Calu3 (cell line): ENCODE measurements around the gene LBH. TPM values are rescaled to one million over a fixed set of nuclear protein-coding genes. Genes with fewer than 3 reads are reported as not detected.

Experiments used
- BruUV-seq: library from RNA; stranded (reverse); fragments of 400-500 nt; replicated peaks from 2 replicates; lab custom pipeline; 2021; lab: Mats Ljungman, UMichigan
- CTCF ChIA-PET: fragments of 300-600 bp; sonication (Branson Sonifier 250); formaldehyde crosslinking; loops from one replicate; lab custom pipeline; 2022; ENCODE audit warnings: antibody characterized with exemption; lab: Charles Lee
- DNase-seq: peaks from one replicate; pipeline ENCODE4 v3.0.0; 2022
- H3K27ac Mint-ChIP-seq: one replicate; pipeline ENCODE4 v1.8.0; 2022; ENCODE audit warnings: mixed read lengths; ENCODE audit not compliant: unreplicated experiment
- H3K27me3 Mint-ChIP-seq: one replicate; pipeline ENCODE4 v1.8.0; 2022; ENCODE audit warnings: mixed read lengths; ENCODE audit not compliant: unreplicated experiment
- H3K36me3 Mint-ChIP-seq: one replicate; pipeline ENCODE4 v1.8.0; 2022; ENCODE audit warnings: mild to moderate bottlenecking, moderate library complexity, mixed read lengths; ENCODE audit not compliant: insufficient read depth, unreplicated experiment
- H3K4me1 Mint-ChIP-seq: one replicate; pipeline ENCODE4 v1.8.0; 2022; ENCODE audit warnings: mild to moderate bottlenecking, low read depth, mixed read lengths; ENCODE audit not compliant: unreplicated experiment
- H3K4me3 Mint-ChIP-seq: one replicate; pipeline ENCODE4 v1.8.0; 2022; ENCODE audit warnings: mild to moderate bottlenecking, low read depth, moderate library complexity, mixed read lengths; ENCODE audit not compliant: unreplicated experiment
- H3K9me3 Mint-ChIP-seq: one replicate; pipeline ENCODE4 v1.8.0; 2022; ENCODE audit warnings: low read depth, mixed read lengths; ENCODE audit not compliant: unreplicated experiment
- intact Hi-C: fragments of 100-400 bp; cut with micrococcal nuclease; formaldehyde crosslinking; loops from one replicate; pipeline ENCODE4 v1.10.0; 2022; ENCODE audit not compliant: unreplicated experiment
- total RNA-seq: library from RNA; stranded (reverse); gene quantifications from 2 replicates; pipeline ENCODE4 v1.2.3, GENCODE V29; 2022
- TF ChIP-seq, protein P1 (sequence below): fragments of 200-600 bp; IDR thresholded peaks from one replicate; pipeline ENCODE4 v1.8.0; 2022; ENCODE audit warnings: antibody characterized with exemption; ENCODE audit not compliant: unreplicated experiment

LBH gene
- total RNA-seq, 1 experiment from 2014 or later = 3.3 TPM

DNA sequence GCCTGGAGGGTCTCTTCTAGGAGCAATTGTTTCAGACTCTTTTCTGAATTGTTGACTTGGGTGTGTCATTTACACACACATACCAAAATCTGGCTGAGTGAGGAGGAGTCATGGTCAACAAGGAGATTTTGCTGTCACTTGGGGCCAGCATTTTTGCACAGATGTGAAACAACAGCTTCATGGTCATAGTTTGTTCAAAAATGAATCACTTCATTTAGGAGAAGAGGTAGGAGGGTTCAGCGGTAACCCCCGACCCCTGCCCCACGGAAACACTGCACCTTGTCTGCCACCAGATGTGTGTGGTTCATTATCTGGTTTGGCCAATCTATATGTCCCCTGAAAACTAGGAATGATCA is 42.2 kb downstream of the LBH start:
- H3K36me3 Mint-ChIP-seq = peaks cover 16% of the 10 kb centered on the region
- no peaks in the 10 kb centered on the region for H3K27me3 Mint-ChIP-seq
- H3K4me1 Mint-ChIP-seq = peaks cover 30% of the 10 kb centered on the region
- intact Hi-C loops = loop anchor here (5.0 kb wide), 1 partner anchor 56 kb away; no protein-coding TSS in a partner anchor
- peaks cover 2% of the 10 kb centered on the region for H3K9me3 Mint-ChIP-seq
- H3K4me3 Mint-ChIP-seq = peak overlapping the region; percentile 34
- BruUV-seq = no TSS peak
- TF ChIP-seq, protein P1, sequence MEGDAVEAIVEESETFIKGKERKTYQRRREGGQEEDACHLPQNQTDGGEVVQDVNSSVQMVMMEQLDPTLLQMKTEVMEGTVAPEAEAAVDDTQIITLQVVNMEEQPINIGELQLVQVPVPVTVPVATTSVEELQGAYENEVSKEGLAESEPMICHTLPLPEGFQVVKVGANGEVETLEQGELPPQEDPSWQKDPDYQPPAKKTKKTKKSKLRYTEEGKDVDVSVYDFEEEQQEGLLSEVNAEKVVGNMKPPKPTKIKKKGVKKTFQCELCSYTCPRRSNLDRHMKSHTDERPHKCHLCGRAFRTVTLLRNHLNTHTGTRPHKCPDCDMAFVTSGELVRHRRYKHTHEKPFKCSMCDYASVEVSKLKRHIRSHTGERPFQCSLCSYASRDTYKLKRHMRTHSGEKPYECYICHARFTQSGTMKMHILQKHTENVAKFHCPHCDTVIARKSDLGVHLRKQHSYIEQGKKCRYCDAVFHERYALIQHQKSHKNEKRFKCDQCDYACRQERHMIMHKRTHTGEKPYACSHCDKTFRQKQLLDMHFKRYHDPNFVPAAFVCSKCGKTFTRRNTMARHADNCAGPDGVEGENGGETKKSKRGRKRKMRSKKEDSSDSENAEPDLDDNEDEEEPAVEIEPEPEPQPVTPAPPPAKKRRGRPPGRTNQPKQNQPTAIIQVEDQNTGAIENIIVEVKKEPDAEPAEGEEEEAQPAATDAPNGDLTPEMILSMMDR = no peak
- CTCF ChIA-PET = interaction anchor here (0.6 kb wide), 1 partner anchor 12 kb away, joined by 3 read pairs; no protein-coding TSS in a partner anchor
- no peak for DNase-seq
- H3K27ac Mint-ChIP-seq = peak overlapping the region; percentile 68

DNA sequence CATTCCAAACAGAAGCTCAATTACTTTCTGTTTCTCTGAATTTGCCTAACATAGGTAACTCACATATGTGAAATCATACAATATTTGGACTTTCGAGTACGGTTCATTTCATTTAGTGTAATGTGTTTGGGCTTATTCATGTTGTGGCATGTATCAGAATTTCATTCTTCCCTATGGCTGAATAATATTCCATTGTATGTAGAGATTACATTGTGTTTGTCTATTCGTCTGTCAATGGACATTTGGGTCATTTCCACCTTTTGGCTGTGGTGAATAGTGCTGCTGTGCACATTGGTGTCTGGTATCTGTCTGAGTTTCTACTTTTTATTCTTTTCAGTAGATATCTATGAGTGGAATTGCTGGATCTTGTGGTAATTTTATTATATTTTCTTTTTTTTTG is 43.9 kb downstream of the LBH start:
- intact Hi-C loops = no loop called here

DNA sequence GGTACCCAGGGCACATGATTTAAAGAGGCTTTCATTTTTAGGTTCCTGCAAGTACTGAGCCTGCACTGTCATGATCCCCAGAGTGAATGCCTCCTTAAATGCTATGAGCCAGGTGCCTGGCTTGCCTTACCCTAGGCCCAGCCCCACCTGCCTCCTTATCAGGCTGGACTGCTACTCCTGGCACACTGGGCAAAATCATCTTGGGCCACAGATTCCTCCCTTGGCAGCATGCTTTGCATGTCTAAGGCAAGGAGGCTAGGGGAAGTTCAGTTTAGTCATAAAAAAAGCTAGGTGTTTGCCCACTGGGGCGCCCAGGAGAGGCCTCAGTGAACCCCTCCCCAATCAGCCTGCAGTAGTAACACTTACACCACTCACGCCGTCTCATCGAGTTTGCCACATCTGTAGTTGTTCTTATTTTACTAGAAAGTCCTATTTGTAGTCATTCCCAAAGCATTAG is 45.1 kb downstream of the LBH start:
- Mint-ChIP-seq H3K4me3 (no peak overlapping the region), H3K4me1 (peaks cover 25% of the 10 kb centered on the region), H3K9me3 (peaks cover 4% of the 10 kb centered on the region), H3K27ac (no peak overlapping the region), H3K36me3 (peaks cover 16% of the 10 kb centered on the region), H3K27me3 (peaks cover 13% of the 10 kb centered on the region)
- TF ChIP-seq, protein P1 = no peak
- no peak for DNase-seq
- intact Hi-C loops = no loop called here
- CTCF ChIA-PET = no interaction called here
- no TSS peak for BruUV-seq

More for the DNA sequence above, 43.9 kb downstream of the LBH start:
- peaks cover 4% of the 10 kb centered on the region for H3K9me3 Mint-ChIP-seq
- TF ChIP-seq, protein P1 = no peak
- CTCF ChIA-PET = interaction anchor here (1.3 kb wide), 1 partner anchor 18 kb away, joined by 4 read pairs; no protein-coding TSS in a partner anchor
- peaks cover 16% of the 10 kb centered on the region for H3K36me3 Mint-ChIP-seq
- no peak overlapping the region for H3K27ac Mint-ChIP-seq
- peaks cover 2% of the 10 kb centered on the region for H3K27me3 Mint-ChIP-seq
- no peak for DNase-seq
- no peak overlapping the region for H3K4me3 Mint-ChIP-seq
- no TSS peak for BruUV-seq
- peaks cover 30% of the 10 kb centered on the region for H3K4me1 Mint-ChIP-seq

DNA sequence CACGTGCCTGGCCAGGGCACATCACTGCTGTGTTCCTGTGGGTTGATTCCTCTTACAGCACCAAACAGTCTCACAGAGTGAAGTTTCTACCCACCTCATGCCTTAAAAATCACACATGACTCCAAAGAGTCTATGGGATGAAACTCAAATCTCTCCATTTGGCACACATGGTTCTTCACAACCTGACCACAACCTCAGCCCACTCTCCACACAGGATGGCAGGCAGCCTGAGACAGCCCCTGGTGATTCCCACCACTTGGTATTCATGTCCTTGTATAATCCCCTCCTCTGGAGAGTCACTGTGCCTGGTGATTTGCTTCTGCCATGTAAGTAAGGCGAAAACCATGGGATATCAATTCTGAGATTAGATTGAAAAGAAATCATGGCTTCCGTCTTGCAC is 46.2 kb downstream of the LBH start:
- BruUV-seq = no TSS peak
- Mint-ChIP-seq H3K36me3 (peaks cover 16% of the 10 kb centered on the region), H3K9me3 (peaks cover 4% of the 10 kb centered on the region), H3K27ac (no peak overlapping the region), H3K4me1 (peaks cover 21% of the 10 kb centered on the region), H3K4me3 (no peak overlapping the region), H3K27me3 (peaks cover 13% of the 10 kb centered on the region)
- CTCF ChIA-PET = no interaction called here
- intact Hi-C loops = no loop called here
- DNase-seq = no peak
- TF ChIP-seq, protein P1 = no peak
